GM19467 (cell line): ENCODE measurements around the gene RHOXF2B.
A peak's percentile ranks its signal among the peaks of the same experiment; 100 is the strongest.
"Not testable (repeated sequence)": the region's sequence is repeated elsewhere in the genome, so short reads cannot be mapped to it uniquely, and the experiment has no call there.

Experiments
- ATAC-seq: cut with Tn5 transposase; IDR thresholded peaks from one replicate; pipeline ENCODE4 v1.9.1; 2021; ENCODE audit warnings: mild to moderate bottlenecking, moderate library complexity; ENCODE audit not compliant: unreplicated experiment

Gene RHOXF2B

DNA sequence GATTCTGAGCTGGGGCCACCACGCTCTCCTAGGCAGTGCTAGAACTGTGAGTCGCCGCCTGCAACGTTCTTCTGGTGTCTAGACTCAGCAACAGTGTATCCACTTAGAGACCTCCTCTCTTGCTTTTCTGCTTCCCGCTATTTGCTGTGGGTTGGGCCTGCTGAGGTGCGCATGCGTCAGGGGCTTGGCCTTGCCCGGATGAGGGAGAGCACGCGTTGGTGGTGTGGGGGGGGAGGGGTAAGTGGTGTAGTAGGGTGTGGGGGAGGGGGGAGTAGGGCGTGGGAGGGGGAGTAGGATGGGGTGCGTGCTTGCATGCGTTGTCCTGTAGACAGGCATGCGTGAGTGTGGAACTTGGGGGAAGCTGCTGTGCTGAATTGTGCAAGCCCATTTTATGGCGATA, at the start of gene RHOXF2B:
TSS of gene RHOXF2B (minus strand) at position 101 of the 400 bp plus-strand sequence. CDS start 138 bp downstream, outside the sequence.
- not testable (repeated sequence) for ATAC-seq

DNA sequence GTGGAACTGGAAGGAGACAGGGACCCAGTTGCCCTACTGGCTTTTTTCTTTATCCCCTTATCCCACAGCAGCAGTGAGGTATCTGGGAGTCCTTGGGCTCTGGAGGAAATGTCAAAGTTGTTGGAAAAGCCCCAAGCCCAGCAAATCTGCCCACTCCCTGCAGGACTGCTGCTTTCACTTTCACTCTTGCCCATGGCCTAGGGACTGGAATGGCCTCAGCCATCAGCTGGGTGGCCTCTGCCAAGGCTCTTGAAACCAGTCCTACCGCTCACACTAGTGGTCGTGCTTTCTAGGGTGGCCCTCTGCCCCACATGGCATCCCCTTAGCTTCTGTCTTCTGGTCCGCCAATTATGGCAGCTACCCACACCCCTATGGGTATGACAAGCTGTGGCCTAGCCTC, 48.0 kb upstream of the RHOXF2B start:
- ATAC-seq, result no peak

DNA sequence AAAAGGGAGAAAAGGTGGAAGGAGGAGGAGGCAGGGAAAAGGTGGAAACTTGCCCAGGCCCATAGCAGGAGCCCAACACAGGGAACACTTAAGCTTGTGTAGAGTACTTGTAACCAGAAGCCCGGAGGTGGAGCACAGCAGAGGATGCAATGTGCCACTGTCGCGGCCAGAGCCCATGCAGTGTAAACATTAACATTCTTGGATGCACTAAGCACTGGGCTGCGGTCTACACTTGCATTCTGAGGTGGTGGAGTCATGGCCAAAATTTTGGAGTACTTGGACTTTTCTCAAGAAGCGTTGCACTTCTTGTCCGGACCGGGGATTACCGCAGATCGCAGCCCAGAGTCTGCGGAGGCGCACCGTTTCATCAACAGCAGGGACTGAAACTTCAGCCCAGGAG, 42.7 kb upstream of the RHOXF2B start:
- no peak for ATAC-seq

DNA sequence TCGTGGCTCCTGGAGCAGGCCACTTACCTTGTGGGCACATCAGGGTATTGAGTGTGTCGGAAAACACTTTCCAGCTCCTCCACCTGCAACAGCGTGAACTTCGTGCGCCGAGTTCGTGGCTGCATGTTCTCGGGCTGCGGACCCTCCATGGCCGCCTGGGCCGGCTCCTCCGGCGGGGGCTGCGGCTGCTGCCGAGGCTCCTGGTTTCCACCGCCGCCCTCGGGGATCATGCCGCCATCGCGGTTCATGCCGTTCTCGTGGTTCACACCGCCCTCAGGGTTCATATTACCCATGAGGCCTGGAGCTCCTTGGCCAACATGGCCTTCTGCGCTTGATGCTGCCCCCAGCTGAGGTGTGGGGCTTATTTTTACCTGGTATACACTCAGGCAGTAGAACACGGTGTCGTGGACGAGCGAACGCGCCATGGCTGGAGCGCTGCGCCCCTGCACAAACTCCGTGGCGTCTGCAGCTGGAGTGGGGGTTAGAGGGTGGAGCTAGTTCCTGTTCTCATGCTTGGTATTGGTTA, 38.0 kb upstream of the RHOXF2B start, which contains the start of gene RHOXF1:
TSS of gene RHOXF1 (minus strand) at position 476 of the 526 bp plus-strand sequence. CDS start at position 425, 51 bp downstream.
- ATAC-seq, result no peak

DNA sequence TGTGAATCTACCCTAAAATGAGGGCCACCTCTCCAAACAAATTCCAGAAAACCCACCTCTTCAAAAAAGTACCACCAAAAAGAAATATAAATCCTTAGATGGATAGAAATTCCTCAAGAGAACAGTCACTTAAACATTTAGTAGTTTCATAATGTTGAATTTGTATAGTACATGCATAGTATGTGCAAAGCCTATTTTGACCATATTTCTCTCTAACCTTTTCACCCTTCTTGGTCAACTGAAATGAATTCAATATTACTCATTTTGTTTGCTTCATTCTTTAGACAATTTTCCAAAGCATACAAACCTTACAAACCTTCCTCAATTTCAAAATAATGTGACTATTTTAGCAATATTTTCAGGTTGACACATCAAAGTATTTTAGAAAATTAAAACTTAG, 34.1 kb upstream of the RHOXF2B start:
- no peak for ATAC-seq

DNA sequence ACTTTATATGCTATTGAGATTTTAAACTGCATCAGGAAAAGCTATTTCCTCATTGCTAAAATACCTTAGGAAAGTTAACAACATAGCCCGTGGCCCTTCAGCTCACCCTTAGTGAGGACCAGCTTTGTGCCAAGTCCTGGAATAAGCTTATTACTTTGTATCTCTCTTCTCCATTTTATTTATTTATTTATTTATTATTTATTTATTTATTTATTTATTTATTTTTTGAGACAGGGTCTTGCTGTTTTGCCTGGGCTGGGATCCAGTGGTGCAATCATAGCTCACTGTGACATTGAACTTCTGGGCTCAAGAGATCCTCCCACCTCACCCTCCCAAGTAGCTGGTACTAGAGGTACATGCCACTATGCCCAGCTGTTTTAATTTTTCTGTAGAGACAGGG, 31.9 kb upstream of the RHOXF2B start:
- ATAC-seq, result no peak

DNA sequence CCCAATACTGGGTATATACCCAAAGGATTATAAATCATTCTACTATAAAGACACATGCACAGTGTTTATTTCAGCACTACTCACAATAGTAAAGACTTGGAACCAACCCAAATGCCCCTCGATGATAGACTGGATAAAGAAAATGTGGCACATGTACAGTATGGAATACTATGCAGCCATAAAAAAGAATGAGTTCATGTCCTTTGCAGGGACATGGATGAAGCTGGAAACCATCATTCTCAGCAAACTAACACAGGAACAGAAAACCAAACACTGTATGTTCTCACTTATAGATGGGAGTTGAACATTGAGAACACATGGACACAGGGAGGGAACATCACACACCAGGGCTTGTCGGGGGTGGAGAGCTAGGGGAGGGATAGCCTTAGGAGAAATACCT, 27.2 kb upstream of the RHOXF2B start:
- not testable (repeated sequence) for ATAC-seq

DNA sequence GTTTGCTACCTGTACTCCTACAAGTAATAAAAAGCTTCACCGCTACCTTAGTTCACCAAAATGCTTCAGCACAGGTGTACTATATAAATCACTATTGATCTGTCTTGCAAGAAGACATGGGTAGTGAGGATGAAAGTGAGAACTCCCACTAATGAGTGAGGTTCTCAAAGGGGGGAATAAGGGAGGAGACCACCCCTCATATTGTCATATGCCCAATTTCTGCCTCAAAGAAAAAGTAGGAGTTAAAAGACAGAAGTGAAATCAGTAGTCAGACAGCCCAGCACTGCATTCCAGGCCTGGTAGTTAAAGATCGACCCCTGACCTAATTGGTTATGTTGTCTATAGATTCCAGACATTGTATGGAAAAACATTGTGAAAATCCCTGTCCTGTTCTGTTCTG, 23.6 kb upstream of the RHOXF2B start:
- not testable (repeated sequence) for ATAC-seq

DNA sequence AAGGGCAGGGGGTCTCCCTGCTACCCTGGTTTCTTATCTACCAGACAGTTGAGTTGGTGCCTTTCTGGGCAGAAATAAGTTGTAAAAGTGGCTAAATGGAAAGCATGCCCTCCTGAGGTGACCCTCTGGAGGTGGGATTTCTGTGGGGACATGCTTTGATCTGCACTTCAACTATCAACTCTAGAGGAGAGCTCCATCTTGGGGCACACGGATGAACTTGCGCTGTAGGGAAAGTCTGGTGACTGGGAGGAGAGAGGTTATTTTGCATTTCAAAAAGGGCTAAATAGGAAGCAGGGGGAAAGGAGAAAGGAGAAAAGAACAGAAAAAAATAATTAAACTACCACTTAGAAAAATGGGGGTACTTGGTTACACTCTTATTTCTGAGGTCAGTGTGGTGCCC, 12.7 kb upstream of the RHOXF2B start:
- no peak for ATAC-seq

DNA sequence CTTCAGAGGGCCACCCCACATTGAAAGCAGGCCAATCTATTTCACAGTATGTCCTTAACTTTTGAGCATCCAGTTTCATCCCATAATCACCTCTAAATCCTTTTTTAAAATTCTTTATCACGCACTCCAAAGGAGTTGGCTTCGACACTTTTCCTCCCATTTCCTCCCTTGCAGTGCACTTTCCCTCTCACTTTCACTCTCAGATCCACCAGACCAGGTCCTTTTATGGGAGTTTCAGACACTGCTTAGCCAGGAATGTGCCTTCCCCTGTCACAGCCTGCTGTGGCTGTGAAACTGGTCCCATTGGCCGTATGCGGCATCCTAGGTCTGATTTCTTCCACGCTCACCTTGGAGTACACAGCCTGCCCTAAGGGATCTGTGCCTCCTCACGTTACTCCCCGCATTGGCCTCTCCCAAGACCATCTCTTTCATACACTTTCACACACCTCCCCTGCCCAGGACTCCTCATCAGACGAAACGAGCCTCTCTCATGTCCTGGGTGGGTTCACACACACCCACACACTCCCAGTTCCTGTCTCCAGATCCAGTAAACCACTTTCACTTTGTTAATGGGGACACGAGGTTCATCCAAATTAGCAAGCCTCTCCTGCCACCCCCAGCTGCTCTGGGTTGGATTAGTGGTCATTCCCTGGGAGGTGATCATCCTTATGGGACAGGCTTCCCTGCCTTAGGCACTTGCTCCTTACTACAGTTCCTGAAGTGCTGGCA, 10.0 kb upstream of the RHOXF2B start:
- no peak for ATAC-seq

DNA sequence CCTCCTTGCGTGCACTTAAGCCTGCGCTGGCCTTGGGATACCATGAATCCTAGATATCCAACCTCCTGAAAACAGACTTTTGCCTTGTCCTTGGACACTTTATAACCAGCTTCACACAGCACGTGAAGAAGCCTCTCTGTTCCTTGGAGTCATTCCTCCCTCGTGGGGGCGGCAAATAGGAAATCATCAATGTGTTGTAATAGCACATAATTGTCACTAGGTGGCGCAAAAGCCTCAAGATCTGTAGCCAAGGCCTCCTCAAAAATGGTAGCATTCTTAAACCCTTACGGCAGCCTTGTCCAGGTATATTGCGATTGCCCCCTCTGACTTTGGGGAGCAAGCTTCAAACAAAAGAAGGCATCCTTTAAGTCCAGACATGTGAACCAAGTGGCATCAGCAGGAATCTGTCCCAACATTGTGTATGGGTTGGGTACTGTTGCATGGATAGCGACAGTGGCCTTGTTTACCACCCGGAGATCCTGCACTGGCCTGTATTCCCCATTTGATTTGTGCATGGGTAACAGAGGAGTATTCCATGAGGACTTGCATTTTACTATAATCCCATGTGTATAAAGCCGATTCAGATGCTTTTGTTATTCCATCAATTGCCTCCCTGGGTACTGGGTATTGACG, 8.2 kb upstream of the RHOXF2B start:
- not testable (repeated sequence) for ATAC-seq

DNA sequence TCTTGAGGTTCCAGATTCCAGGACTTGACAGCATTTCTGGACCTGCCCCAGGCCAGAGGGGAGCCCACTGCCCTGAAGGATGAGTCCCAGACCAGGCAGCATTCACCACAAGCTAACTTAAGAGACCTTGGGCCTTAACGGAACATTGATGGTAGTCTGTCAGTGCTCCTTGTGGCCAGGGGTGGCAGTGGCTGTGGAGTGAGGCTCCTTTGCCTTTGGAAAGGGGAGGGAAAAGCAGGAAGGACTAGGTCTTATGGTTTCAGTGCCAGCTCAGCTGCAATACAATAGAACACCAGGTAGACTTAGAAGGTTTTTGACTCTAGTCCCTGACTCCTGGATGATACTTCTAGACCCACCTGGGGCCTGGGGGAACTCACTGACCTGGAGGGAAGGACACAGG, 11.3 kb downstream of the RHOXF2B start:
- ATAC-seq, result not testable (repeated sequence)

DNA sequence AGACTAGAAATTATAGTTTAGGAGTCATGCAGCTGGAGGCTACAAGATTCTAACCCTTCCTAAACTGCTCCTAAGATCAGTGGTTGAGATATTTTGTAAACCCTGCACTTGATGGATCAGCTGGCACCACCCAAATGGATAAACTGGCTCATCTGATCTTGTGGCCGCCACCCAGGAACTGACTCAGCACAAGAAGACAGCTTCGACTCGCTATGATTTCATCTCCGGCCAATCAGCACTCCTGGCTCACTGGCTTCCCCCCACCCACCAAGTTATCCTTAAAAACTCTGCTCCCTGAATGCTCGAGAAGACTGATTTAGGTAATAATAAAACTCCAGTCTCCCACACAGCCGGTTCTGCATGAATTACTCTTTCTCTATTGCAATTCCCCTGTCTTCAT, 34.8 kb downstream of the RHOXF2B start:
- ATAC-seq, result not testable (repeated sequence)

DNA sequence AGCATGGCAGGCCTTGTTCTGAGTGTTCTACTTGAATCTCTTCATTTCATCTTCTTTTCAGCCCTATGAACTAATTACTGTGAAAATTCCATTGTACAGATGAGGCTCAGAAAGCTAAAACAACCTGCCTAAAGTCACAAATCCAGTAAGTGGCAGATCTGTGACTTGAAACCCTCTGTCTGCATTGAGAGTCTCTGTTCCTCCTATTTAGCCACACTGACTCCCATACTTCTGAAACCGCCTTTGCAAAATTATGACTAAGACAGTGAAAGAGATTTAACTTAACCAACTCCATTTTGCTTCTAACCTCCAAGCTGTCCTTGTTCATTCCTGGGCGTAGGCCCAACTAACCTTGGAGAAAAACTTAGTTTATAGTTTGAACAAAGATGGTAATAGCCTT, 35.2 kb downstream of the RHOXF2B start:
- ATAC-seq, result peak; percentile 64

DNA sequence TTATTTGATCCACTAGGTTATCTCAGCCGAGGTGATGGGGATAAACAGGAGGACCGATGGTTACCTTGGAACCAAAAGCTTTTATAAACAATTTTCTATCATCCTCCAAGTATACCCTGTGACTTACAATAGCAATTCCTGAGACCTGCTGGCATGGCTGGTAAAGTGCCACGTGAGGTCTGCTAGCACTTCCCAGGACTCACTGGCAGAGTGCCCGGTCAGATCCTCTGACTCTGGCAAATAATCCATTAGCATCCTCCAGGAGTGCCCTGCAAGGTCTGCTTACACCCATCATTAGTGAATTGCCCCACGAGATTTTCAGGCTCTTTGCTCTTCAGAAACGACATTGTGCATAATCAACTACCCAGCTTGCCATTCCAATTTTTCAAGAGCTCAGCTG, 37.3 kb downstream of the RHOXF2B start:
- not testable (repeated sequence) for ATAC-seq

DNA sequence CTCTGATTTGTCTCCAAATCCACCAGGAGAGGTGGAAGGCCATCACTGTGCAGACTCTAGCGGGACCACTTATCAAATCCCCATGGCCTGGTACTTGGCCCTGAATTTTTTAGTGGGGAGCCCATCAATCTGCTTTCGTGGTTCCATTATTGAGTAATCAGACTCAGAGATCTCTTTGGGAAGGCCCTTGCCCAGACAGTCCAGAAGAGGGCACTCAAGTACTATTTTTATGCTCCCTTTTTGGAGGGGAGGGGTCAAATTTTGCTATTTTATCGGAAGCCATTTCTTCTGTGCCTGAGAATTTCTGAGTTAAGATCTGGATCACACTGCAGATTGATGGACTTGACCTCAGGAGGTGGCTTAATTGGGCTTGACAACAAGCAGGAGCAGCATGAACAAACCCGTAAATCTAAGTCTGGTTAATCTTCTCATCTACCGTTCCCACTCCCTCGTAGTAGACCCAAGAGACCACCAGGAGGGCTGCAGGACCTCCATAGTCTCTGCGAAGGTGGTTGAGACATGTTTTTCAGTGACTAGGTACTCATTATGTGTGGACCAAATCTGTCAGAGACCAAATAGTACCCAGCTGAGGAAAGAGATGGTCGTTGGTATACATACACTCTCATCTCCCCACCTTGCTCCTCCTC, 38.3 kb downstream of the RHOXF2B start:
- not testable (repeated sequence) for ATAC-seq

DNA sequence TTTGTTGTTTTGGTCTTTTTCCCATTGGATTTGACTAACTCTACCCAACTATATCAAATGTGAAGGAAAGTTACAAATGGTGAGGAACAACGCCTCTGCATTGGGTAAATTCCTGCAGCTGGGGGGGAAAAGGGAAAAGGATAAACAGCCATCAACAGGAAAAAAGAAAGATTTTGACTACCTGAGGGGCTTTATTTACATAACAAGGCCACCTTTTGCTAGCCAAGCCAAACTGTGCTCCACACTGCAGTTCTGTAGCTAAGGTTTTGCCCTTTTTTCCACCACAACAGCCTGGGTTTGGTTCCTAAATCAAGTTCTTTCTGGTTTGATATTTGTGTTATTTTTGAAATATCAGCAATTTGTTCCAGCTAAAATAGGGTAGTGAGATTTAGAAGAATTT, 40.8 kb downstream of the RHOXF2B start:
- ATAC-seq, result no peak

DNA sequence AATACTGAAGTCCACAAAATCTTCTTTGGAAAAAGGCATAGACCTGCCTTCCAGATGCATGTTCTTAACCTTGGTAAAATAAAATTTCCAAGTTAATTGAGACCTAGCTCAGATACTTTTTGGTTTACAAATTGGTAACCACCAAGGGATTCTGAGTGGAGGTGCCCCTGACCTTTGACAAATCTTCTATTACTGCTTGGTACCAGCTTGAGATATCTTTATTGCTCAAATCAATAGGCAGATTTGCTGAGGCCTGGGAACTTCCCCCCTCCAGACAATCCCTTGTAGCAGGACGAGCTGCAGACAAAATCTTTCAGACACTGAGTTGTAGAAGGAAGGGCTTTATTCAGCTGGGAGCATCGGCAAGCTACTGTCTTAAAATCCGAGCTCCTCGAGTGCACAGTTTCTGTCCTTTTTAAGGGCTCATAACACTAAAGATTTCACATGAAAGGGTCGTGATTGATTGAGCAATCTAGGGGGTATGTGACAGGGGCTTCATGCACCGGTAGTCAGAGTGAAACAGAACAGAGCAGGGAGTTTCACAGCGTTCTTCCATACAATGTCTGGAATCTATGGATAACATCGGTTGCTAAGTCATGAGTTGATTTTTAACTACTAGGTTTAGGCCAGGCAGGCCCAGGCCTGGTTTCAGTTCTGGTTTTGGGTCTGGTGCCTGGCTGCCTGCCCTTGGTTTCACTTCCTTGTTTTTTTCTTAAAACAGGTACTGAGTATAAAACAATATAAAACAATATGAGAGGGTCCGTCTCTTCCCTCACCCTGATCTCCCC, 41.8 kb downstream of the RHOXF2B start:
- peak; percentile 77 for ATAC-seq

DNA sequence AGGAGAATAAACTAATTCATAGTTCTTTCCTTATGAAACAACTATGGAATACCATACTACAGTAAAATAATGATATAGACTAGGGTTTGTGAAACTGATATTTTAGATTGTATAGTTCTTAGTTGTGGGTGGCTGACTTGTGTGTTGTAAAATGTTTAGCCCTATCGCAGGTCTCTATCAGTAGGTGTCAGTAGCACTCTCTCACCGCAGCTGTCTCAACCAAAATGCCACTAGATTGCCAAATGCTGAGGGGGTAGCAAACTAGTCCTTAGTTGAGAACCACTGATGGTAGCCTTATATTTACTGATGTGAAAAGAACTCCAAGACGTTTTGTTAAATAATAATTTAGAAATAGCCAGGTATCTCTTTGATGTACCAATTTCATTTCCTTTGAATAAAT, 48.1 kb downstream of the RHOXF2B start:
- ATAC-seq, result no peak

DNA sequence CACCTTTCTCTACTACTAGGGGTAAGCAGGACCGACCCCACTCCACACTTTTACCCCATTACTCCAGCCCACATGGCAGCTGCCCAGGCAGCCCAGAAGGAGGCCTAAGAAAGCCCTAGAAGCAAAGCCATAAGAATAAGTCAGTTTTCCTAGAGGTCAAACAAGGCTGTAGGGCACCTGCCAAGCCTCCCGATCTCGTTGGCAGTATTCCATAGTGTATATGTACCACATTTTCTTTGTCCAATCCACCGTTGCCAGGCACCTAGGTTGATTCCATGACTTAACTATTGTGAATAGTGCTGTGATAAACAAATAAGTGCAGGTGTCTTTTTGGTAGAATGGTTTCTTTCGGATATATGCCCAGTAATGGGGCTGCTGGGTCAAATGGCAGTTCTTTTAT, 54.2 kb downstream of the RHOXF2B start:
- ATAC-seq, result no peak

DNA sequence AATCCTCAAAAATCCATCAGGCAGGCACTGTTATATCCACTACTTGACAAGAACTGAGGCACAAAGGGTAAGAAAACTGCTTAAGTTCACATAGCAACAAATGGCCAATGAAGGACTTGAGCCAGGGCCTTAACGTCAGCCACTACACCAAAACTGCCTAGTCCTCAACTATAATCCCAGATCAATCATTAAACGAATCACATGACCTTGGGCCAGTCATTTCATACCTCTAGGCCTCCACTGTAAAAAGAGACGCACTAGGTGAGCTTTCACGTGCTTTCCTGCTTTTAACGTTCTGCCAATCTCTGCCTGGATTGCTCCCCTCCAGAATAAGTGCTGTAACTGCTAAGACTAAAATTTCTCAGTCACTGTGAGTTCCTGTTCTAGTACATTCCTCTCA, 54.7 kb downstream of the RHOXF2B start:
- ATAC-seq, result no peak
